NCI-H2081 (cell line): ENCODE results near the gene CLP1.
A peak's percentile ranks its signal among the peaks of the same experiment; 100 is the strongest.
"Not testable (repeated sequence)": the region's sequence is repeated elsewhere in the genome, so short reads cannot be mapped to it uniquely, and the experiment has no call there.

Experiments
- DNase-seq, 2 experiments: peaks; one replicate each; lab custom pipeline; 2025; lab: John Stamatoyannopoulos, UW

The CLP1 gene

DNA sequence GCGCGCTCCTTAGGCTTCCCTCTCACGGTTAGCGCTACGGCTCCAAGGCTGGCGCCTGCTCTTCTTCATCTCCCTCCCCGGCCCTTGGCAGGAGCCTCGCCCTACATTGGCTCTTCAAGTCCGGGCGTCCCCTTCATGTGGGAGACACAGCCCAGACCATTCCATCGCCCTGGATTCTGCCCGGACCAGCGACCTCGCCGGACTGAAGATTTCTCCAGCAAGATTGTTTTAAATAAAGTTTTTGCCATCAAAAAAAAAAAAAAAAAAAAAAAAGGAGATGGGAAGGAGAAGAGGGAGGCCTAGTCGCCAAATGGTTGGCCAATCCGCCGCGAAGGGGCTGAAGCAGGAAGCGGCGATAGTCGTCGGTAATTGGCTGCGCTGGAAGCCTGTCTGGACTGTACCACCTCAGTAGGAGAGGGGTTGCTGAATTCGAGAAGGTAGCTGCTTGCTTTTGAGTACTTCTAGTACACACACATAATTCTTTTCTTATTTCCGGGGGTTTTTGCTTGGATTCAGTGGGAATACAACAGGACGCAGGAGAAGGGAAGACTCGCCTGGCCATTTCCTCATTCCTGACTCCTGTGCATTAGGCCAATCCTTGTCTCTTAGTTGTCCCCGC, 9.7 kb downstream of the CLP1 start:
- DNase-seq: peak; percentile 97

DNA sequence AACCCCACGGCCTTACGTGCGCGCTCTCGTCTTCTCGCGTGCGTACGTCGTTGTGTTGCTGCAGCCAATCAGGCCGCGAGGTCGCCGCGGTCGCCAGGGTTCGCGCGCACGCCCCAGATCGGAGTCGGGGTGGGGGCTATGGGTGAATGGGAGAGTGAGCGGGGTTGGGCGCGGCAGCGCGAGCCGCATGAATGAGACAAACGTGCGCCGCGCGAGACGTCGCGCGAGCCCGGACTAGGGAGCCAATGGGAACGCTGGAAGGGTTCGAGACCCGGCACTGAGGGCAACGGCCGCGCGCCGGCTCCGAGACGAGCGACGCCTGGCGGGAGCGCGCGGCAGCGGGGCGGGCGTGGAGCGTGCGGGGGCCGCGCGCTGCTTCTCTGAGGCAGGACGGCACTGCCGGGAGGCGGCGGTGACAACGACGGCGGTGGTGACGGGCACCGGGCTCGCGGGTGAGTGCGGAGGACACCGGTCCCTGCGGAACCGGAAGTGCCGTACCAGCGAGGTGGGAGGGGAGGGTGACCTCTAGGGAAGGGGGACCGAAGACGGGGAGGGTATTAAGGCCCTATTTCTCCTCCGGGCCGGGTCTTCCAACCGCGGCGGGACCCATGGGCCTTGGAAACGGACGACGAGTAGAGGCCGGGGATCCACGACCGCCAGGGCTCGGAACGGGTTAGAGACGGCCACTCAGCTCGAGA, 10.3 kb downstream of the CLP1 start, which contains the start of gene ZDHHC5:
Gene ZDHHC5 (plus strand): TSS at position 379 of the 698 bp plus-strand sequence. CDS start 4,977 bp downstream, outside the sequence.
- DNase-seq: peak; percentile 97 to 98

DNA sequence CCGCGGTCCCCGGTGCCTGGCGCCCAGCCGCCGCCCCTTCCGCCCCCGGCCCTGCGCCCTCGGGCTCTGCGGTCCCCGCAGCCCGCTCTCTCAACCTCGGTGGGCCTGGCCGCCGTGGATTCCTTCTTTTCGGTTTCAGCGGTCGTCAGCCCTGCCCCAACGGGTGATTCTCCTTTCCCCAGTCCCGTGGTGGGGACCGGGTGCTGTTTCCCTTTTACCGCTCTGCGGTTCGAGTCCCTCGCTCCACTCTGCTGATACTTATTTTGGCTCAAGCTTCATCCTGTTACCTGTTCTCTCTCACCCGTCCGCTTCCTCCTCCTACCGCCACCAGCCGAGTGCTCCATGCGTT, 10.8 kb downstream of the CLP1 start:
- DNase-seq: peak; percentile 10 to 27

DNA sequence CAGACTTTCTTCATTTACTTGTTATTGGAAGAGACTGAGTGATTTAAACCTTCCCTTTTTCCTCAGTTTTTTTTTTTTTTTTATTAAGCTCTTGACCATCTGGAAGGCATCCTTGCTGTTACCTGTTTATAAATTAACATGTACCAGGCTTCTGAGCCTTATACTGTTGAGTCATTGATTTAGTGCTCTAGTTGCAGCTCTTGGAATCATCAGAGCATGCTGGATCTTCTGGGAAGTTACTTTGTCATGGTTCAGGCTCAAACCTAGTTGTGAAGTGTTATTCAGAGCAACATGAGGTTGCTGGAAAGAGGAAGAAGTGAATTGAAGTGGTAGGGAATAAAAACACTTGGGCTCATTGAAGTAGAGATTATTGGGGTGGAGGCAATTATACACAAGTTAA, 16.7 kb downstream of the CLP1 start:
- DNase-seq: no peak

DNA sequence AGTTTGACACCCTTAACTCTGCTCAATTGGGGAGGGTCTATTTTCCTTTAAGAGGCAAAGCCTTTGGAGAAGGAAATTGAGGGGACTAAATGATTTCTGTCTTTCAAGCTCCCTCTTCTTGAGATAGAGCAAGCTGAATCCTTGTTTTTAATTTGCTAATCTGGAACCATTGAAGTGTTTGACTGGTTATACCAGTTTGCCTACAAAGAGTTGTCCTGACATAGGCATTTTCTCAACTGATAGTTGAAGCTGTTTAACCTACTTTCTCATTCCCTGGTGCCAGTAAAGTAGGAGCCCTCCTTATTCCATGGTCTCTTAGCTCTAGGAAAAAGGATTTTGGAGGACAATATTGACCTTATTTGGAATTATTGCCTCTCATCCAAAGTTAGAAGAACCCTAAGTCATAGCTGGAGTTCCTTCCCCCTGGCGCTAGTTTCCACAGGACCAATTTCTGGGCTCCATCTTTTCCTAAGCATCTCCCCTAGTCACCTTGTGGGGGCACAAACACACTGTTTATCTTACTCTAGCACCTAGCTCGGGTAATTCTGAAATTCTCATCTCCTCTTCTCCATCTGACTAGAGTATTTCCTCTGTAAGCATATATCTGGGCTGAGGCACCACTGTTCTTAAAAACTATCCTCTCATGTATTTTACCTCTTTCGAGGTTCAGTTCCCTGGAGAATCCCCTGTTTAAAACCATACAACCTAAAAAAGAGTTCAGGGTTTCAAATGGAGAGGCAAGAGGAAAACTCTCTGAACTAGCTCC, 17.8 kb downstream of the CLP1 start:
- no peak for DNase-seq

DNA sequence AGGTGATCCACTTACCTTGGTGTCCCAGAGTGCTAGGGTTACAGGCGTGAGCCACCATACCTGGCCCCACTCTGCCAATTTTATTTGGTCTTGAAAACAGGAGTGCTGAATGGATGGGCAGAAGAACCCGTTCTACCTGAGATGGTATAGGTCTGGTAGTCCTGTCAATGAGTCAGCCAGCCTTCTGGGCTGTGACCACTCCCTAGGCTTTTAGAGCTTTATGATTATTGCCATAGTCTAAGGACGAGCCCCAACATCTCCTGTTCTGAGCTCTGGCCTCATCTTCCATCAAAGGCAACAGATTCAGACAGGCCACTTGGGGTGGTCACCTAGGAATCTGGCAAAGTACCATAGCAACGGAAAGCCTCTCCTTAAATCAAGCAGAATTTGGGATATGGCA, 21.8 kb downstream of the CLP1 start:
- DNase-seq: no peak

DNA sequence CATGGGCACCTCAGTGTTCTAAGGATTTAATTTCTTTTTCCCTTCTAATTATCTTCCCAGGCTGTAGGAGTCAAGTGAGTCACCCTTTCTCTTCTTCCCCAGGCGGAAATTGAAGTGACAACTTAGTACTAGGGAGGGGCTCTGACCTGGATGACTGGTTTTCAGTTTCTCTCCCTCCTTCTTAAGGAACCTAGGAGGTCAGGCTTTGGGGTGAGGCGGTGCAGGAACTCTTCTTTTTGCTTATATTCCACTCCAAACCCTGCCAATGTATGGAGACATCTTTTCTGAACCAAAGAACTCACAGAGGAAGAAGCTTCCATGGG, 23.0 kb downstream of the CLP1 start:
- no peak for DNase-seq

DNA sequence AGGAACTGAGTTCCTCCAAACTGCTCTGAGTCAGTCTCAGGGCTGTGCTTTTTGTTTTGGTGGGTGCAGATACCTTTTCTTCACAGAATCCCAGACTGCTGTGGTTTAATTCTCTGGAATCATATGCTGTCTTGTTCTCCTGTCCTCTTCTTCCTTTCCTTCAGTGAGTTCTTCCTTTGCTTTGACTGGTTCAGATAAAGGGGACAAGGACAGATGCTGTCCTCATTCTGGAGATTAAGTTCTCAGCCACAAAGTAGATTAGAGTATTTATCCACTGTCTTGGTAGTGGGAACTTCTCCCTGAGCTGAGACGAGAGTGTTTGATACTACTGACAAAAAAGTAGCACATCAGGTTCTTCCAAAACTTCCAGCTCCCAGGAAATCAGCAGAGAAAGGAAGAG, 23.6 kb downstream of the CLP1 start:
- DNase-seq: no peak

DNA sequence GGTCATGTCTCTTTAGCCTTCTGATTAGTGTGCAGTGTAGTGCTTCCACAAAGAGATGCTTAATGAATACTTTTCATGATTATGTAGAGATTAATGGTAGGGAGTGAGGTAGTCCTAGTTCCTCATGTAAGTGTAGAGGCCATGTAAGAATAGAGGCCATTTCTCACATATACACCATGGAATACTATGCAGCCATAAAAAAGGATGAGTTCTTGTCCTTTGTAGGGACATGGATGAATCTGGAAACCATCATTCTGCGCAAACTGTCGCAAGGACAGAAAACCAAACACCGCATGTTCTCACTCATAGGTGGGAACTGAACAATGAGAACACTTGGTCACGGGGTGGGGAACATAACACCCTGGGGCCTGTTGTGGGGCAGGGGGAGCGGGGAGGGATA, 32.9 kb downstream of the CLP1 start:
- not testable (repeated sequence) for DNase-seq

DNA sequence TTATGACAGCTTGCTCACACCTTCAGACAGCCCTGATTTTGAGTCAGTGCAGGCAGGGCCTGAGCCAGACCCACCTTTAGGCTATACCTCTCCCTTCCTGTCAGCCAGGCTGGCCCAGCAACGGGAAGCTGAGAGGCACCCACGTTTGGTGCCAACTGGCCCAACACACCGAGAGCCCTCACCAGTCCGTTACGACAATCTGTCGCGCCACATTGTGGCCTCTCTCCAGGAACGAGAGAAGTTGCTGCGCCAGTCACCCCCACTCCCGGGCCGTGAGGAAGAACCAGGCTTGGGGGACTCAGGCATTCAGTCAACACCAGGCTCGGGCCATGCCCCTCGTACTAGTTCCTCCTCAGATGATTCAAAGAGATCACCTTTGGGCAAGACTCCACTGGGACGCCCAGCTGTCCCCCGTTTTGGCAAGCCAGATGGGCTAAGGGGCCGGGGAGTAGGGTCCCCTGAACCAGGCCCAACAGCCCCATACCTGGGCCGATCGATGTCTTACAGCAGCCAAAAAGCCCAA, 41.3 kb downstream of the CLP1 start:
- DNase-seq: no peak

DNA sequence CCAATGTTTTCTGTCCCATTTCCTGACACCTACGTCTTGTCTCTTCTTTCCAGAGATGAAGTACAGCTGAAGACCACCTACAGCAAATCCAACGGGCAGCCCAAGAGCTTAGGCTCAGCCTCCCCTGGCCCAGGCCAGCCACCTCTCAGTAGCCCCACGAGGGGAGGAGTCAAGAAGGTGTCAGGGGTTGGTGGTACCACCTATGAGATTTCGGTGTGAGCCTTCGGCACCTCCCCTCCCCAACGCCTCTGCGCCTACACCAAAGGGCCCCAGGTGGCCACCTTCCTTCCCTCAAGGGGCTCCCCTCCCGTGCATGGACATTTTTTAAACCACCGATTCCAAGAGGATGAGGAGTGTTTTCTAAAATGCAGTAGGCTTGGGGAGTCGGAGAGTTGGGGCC, 42.3 kb downstream of the CLP1 start:
- no peak for DNase-seq

DNA sequence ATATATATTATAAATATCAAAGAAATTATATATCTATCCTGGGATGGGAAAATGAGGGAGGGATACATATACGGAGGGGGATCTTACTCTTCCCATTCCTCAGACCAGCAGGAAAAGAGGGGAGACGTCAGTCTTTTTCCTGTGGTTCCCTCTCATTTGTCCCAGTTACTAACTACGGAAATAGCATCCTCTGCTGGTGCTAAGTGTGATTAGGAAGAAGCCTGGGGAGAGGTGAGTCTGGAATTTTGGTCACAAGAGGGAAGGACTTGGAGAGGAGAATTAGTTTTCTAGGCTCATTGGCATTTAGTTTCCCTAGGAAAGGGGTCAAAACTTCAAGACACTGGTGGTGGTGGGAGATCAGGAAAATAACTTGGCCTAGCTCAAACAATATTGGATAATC, 42.9 kb downstream of the CLP1 start:
- no peak for DNase-seq

DNA sequence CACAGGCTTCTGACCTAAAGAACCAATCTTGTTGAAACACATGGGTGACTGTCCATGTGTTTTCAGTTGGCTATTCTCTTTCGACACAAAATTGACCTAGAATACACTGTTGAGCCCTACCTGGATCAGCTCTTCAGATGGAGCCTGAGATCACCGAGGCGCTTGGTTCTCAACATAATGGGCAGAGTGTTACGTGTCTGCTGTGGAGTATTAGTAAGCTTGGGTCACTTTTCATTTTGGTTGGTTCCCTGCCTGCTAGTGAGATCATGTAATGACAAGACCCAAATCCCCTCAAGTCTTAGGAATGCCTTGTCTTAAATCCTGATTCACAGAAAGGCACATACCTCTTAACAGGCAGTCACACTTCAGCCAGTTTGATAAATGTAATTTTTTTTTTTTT, 45.8 kb downstream of the CLP1 start:
- no peak for DNase-seq

DNA sequence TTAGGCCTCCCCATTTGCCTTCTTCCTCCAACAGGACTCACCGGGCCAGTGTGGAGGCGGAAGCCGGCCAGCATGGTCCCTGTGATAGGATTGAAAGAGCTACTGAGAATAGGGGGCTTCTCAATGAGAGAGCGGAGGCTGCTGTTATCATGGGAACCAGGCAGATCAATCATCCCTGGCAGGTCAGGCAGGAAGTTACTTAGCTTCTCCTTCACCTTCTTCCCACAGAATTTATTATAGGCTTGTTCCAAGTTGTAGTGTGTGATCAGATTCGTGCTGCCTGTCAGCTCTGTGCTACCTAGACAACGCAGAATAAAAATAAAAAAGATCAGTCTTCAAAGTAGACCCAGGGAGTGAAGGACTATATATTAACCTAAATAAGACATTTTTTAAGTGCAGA, 47.4 kb downstream of the CLP1 start:
- no peak for DNase-seq

DNA sequence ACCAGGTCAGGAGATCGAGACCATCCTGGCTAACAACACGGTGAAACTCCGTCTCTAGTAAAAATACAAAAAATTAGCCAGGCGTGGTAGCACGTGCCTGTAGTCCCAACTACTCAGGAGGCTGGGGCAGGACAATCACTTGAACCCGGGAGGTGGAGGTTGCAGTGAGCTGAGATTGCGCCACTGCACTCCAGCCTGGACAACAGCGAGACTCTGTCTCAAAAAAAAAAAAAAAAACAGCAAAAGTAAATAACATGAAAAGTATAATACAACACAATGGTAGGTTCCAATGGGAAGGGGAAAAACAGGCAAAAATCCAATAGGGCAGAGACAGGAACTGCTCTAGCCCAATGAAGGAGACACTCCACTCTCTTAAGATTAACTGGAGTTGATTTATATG, 47.9 kb downstream of the CLP1 start:
- DNase-seq: not testable (repeated sequence)

DNA sequence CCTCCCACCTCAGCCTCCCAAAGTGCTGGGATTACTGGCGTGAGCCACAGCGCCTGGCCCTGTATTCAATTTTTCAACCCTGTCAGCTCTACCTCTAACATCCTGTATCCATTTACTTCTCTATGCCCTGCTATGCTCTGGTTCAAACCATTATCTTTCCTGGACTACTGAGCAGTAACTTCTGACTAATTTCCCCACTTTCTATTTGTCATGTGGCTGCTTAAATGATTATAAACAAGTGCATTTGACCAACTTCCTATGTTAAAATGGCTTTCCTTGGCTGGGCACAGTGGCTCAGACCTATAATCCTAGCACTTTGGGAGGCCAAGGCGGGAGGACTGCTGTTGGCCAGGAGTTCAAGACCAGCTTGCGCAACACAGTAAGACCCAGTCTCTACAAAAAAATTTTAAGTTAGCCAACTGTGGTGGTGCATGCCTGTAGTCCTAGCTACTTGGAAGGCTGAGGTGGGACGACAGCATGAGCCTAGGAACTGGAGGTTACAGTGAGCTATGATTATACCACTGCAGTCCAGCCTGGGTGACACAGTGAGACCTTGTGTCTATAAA, 52.3 kb downstream of the CLP1 start:
- no peak for DNase-seq
